HL-60/S4 (cell line): ENCODE results near the gene BMI1.
"Not testable (repeated sequence)": the region's sequence is repeated elsewhere in the genome, so short reads cannot be mapped to it uniquely, and the experiment has no call there.

ENCODE experiments used
- in situ Hi-C: fragments of 300-500 bp; cut with MboI; formaldehyde crosslinking; loops from 2 replicates; pipeline ENCODE4 v1.14.3; 2022; ENCODE audit warnings: low sequenced_read_pairs

The BMI1 gene

DNA sequence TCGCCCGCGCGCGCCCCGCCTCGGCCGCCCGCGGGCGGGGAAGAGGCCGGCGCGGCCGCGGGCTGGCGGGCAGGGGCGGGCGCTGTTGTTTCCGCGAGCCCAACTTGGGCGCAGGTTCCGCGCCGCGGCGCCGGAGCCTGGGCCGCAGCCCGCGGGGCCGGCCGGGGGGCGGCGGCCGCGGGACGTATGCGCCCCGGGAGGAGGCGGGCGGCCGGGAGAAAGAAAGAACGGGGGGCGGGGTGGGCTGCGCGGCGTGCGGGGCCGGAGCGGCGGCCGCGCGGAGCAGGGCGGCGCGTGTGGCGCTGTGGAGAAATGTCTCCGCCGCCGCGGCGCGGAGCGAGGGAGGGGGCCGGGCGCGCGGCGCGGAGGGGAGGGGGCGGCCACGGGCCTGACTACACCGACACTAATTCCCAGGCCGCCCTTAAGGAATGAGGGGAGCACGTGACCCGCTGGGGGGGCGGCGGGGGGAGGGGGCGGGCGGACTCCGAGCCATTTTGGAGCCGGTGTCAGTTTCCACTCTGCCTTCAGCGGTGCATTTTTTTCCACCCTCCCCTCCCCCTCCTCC lies at the start of gene BMI1:
TSS of gene BMI1 (plus strand) at position 509 of the 565 bp plus-strand sequence. CDS start 5,351 bp downstream, outside the sequence.
- in situ Hi-C loops, result no loop called here

DNA sequence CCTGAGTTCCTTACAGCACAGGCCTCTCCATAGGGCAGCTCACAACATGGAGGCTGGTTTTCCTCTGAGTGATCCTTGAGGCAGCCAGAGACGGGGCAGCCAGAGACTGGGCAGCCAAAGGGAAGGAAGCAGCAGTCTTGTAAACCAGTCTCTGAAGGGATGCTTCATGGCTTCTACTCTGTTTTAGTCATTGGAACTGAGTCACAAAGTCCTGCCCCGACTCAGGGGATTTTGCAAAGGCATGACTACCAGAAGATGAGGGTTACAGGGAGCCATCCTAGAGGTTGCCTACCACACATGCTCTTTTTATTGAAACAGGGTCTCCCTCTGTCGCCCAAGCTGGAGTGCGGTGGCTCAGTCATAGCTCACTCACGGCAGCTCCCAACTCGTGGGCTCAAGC lies 49.1 kb upstream of the BMI1 start:
- in situ Hi-C loops, result no loop called here

DNA sequence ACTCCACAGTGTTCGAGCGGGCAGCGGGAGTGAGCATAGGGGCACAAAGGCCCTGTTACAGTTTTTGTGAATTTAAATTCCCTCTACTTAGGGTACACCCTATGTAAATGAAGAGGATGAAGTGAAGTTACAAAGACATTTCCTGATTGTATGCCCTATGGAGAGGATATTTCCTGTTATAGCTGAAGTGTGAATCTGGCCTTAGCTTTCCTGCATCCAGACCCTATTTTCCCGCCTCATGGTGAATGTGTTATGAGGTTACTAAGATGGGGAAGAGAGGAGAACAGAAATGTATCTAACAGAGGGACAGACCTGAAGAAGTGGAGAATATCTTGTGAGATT lies 42.5 kb upstream of the BMI1 start:
- in situ Hi-C loops, result no loop called here

DNA sequence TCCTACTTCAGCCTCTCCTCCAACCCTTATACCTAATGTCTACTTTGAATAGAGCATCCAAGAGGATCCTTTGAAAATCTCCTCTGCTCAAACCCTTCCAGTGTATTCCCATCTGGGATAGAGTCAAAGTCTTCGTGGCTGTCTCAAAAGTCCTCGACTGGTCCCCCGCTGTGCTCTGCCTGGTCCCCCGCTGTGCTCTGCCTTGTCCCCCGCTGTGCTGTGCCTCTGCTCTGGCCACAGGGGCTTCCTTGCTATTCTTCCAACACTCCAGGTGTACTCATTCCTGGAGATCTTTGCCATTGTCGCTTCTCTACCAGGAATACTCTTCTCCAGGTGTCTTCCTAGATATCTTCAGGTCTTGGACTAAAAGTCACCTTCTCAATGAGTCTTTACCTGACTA lies 40.8 kb upstream of the BMI1 start:
- in situ Hi-C loops, result no loop called here

DNA sequence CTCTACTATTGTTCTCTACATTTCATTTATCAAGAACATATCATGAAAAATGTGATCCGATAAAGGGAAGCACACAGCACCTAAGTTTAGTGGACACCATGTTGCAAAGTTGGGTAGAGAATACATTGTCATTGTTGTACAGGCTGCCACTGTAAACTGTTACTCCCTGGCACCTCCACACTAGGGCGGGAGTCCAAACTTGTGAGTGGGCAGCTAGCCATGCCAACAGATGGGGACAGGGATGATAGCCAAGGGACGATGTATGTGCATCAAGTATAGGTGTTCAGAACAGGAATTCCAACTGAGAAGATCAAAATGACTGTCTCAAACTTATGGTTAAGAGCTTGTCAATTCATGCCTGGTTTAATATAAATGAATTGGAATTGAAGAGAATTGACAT lies 35.8 kb upstream of the BMI1 start:
- in situ Hi-C loops, result no loop called here

DNA sequence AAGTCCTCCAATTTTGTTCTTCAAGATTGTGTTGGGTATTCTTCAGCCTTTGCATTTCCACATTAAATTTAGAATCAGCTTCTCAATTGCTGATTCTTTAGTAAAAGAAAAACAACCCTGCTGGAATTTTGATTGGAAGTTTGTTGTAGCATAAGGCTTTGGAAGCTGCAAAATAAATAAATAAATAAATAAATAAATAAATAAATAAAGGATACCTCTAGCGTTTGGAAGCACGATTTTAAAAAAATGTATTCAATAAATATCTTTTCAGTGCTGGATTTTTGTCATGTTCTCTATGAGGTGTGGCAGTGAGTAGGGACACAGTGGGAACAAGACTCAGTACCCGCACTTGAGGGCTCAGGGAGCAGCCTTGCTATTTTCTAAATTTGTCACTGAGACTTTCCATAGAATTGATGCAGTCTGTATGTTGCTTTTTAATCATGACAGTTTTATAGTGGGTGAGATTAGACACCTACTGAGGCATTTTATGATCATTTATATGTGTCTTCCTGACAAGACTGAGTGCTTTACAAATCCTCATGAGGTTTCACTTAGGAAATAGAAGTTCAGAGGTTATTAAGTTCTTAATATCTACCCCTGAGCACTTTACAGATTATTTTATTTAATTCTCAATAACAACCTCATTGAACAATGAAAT lies 27.0 kb upstream of the BMI1 start:
- in situ Hi-C loops, result no loop called here

DNA sequence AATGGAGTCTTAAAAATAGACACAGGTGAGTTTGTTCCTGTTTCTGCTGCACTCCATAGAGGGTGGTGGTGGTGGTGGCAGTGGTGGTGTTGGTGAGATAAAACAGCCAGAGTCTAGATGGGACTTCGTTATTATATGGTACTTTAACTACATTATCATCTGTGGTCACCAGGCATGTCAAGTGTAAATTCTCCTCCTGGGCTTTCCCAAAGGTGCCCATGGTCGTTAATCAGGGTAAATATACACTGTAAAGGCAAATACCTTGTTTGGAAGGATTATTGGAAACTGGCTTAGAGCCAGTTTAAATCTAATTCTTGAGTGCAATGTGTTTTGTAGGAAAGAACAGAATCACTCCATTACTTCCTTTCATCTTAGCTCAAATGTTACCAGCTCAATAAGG lies 26.2 kb upstream of the BMI1 start:
- in situ Hi-C loops, result no loop called here

DNA sequence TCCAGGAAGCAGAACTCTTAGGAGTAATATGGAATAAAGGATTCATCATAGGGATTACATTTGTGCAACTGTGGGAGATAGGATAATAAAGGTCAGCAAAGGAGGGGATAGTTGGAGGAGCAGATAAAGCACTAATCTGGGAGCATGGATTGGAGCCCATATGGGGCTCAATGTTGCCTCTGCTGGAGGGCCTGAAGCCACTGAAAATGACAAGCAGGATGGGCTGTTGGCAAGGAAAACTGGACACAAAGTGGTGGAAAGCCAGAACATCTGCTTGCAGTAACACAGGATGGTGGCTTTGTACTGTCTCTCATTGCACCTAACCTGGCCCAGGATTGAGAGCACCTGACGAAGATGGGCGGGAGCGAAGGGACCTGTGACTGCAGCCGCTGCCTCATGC lies 19.7 kb upstream of the BMI1 start:
- in situ Hi-C loops, result no loop called here

DNA sequence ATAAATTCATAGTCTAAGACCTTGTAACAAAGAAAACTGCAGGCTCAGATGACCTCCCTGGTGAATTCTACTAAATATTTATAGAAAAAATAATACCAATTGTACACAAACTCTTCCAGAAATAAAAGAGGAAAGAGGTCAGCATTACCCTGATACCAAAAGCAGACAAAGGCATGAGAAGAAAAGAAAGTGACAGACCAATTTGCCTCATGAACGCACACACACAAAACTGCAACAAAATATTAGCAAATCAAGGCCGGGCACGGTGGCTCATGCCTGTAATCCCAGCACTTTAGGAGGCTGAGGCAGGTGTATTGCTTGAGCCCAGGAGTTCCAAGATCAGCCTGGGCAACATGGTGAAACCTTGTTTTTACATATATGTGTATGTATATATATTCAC lies 17.4 kb upstream of the BMI1 start:
- in situ Hi-C loops, result no loop called here

DNA sequence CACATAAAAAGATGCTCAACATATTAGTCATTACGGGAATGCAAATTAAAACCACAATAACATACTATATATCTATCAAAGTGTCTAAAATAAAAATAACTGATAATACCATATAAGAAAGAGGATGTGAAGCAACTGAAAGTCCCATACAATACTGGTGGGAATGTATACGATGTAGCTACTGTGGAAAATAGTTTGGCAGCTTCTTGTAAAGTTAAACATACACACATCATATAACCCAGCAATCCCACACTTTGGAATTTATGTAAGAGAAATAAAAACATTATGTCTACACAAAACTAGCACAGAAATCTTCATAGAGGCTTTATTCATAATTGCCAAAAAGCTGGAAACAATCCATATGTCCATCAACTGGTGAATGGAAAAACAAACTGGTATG lies 15.2 kb upstream of the BMI1 start:
- in situ Hi-C loops, result no loop called here

DNA sequence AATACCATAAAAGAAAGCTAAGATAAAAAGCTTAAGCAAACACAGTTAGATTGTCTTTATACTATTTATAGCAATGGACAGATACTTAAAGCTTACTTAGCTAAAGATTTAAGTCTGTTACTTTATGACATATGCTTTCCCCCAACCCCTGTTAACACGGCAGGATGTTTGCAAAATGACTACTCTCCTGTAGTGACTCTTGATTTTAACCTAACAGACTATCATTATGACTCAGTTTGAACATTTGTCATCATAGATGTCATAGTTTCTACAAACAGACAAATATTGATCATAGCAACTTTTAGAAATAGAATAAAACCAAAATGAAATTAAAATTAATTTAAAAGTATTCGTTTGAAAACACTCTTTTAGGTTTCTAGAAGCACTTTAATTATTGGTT lies 12.5 kb upstream of the BMI1 start:
- in situ Hi-C loops, result no loop called here

DNA sequence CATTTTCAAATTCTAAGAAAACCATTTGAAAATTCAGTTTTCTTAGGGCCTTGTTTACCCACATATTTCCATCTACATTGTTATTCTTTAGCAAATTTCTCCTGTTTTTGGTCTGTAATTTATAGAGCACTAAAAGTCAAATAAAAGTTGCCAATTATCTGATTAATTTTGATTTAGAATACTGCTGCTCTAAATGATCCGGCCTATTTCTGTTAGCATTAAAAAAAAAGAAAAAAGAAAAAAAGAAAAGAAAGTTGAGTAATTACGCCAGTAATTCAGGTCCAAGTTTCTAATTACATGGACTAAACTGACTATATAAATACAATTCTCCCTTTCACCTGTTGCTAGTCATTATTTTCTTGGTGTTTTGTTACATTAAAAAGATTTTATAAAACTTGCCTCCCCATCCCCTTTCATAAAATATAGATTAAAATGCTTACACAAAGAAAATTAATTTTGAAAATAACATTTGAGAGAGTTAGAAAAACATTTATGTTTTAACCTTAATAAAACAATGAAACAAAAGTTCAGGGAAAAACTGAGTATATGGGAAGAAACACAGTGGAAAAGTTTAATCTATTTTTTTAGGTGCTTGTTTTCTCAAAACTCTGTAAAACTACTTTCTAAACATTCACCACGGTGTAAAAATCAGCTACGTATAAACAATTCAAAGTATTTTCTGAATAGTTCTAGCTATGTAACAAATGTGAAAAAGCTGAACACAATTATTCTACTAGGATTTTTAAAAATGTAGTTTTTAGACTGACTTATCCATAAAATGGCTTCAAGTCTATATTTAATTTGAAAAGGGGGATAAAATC lies 11.5 kb upstream of the BMI1 start:
- in situ Hi-C loops, result no loop called here

DNA sequence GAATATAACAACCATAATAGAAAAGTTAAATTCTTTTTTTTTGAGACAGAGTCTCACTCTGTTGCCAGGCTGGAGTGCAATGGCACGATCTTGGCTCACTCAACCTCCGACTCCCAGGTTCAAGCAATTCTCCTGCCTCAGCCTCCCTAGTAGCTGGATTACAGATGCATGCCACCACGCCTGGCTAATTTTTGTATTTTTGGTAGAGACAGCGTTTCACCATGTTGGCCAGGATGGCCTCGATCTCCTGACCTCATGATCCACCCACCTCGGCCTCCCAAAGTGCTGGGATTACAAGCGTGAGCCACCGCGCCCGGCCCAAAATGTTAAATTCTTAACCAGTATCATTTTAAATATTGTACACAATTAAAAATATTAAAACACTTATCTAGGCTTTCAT lies 10.9 kb upstream of the BMI1 start:
- in situ Hi-C loops, result not testable (repeated sequence)

DNA sequence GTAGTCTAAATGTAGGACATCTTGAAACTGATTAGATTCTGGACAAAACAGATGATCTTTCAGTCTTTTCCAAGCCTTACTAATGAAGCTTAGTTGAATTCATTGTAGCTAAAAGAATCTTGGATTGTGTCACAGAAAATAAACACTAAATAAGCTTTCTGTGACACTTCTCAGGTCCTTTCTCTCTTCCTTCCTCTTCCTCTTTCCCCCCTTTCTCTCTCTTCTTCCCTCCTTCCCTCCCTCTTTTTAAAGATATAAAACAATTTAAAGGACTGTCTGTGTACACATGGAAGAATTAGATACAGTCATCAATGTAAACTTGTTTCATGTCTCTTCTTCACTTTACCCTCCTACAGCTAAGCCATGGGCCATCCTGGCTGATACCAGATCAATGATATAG lies 10.0 kb upstream of the BMI1 start:
- in situ Hi-C loops, result no loop called here

DNA sequence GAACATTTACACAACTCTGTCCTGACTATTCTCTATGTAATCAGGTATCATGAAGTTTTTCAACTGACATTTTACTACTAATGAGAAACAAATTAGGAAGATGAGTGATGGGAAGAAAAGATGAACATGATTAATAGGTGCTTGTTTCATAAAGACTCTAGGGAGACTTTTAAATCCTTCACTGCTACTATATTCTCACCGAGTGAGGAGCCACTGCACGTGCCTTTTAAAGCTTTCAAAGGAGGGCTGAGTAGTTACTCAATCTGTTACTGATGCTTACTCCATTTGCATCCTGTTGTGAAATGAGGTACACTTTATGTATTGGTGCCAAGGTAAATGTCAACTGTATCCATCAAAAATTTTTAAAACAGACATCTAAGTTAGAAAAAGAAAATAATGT lies 6.0 kb upstream of the BMI1 start:
- in situ Hi-C loops, result no loop called here

DNA sequence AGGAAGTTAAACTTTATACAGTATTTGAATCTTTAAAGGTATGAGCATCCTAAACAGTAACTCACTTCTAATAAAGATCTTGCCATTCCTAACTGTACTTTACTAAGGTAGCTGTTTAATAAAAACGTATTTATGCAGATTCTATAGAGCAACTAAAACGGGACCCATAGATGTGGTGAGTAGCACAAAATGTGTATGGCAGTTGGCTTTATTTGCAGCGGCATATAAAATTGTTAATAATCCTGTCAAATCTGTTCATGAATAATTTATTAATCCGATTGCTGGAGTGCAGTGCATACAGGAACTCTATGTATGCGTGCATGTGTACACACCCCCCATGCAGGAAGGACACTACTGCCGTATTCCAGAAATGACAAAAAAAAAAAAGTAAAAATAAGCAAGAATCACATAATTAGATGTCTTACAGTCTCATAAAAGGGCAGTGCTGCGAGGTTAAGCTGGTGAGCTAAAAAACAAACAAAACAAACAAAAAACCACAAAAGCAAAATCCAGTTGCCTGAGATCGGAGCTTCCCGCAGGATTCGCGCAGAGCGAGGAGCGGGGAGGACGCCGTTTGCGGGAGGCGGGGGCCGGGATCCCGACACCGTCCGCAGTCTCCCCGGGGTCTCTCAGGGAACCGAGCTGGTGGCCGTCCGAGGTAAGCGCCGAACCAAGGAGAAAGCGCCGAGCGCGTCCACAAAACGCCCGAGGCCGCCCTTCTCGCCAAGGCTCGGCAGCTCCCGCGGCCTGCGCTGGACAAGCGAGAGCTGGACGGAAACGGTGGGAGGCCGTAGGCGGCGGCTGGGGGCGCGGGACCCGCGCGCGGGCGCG lies 5.2 kb upstream of the BMI1 start:
- in situ Hi-C loops, result no loop called here

DNA sequence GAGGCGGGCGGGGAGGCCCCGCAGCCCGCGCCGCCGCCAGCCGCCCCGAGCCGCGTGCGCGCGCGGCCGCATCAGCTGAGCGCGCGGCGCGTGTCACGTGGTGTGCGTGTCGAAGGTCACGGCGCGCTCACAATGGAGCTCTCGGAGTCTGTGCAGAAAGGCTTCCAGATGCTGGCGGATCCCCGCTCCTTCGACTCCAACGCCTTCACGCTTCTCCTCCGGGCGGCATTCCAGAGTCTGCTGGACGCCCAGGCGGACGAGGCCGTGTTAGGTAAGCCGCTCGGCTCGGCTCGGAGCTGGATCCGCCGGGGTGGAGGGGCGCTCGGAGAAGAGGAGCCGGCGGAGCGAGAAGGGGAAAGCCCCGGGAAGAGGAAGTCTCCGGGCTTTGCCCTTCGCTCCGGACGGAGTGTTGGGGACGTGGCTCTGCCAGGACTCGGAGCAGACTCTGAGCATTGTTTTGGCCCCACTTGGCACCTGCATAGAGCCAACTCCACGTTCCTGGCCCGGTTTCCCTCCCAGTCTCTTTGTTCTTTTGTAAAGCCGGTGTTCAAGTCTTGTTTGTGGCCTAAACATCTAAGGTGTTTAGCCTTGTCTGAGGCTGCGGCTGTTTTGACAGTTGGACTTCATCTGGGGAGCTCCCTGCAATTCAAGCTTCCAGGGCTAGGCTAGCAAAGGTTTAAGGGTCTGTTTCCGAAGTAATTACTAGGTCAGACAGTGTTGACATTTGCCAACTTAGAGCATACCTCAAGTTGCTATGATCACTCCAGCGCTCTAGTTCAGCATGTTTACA lies 4.4 kb upstream of the BMI1 start, which contains the start of gene COMMD3:
TSS of gene COMMD3 (plus strand) at position 103 of the 790 bp plus-strand sequence. CDS start at position 133, 30 bp downstream.
- in situ Hi-C loops, result no loop called here

DNA sequence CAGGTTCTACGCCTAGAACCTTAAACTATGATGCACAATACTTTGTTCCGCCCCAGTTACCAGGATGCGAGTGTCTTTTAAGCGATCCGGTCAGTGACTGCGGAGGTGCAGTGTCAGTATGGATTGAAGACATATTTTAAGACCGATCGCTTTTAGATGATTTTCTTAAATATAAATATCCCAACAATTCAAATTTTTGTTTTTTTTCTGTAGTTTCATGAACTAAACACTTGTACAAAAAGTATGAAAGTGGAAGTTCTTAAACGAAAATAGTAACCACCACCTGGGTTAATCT lies 3.9 kb upstream of the BMI1 start:
- in situ Hi-C loops, result no loop called here

DNA sequence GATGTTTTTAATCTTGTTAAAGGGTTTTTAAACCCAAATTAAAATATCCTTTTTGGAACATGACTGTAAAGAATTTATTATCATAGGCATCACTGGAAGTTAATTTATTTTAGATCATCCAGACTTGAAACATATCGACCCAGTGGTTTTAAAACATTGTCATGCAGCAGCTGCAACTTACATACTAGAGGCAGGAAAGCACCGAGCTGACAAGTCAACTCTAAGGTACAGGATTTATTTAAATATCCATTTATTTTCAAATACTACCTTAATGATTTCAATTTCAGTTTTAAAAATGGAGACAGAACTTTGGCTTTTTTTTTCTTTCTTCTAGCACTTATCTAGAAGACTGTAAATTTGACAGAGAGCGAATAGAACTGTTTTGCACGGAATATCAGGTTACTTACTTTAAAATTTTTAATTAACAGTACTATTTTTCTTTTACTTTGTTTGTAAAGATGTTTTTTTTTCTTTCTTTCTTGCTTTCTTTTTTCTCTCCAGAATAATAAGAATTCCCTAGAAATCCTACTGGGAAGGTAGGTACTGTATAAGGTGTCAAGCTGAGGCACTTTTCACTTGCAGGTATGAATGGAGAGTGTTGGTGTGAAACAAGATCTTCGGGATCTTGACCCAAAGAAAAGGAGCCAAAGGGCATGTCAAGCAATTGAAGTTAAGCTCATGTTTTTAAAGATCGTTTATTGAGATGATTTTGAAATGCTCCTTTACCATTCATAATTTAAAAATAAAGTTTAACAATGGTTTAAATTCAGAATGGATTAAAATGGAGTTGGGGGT lies 2.9 kb upstream of the BMI1 start:
- in situ Hi-C loops, result no loop called here

DNA sequence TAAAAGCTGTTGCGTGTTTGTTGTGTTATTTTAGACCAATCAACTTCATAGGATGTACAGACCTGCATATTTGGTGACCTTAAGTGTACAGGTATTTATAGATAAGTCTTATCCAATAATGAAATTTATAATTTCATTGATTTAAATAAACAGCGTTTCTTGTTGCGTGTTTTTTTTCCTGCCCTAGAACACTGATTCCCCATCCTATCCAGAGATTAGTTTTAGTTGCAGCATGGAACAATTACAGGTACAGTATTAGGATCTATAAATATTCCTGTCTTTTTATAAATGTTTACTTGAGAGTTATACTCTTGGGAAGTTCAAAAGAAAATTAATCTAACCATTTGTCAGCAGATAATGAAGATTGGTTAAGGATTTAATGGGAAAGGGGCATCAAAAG lies 2.1 kb upstream of the BMI1 start:
- in situ Hi-C loops, result no loop called here
